Lung (tissue), 12 donors: ENCODE data around the gene RALGAPA2. TPM values are rescaled to one million over a fixed set of nuclear protein-coding genes. Genes with fewer than 3 reads are reported as not detected.

Experiments used
- ATAC-seq: fragments of 200-7000 bp; cut with Tn5 transposase; one replicate; pipeline ENCODE4 v1.9.1; 2020; ENCODE audit warnings: moderate number of reproducible peaks; ENCODE audit not compliant: insufficient read depth, low FRiP score
- DNase-seq, 3 donors: peaks; one replicate each; pipeline ENCODE4 v3.0.0-alpha.2; 2013 to 2017
- H3K27ac ChIP-seq, 2 donors: one replicate each; pipeline ENCODE4 v1.5.1; 2013; ENCODE audit warnings: mild to moderate bottlenecking in 2 of 2, moderate library complexity in 2 of 2, control low read depth in 1 of 2, inconsistent platforms in 1 of 2, low read depth in 1 of 2, low read length in 1 of 2
- H3K27me3 ChIP-seq, 3 donors: one replicate each; pipeline ENCODE4 v1.5.1; 2013; ENCODE audit warnings: low read length in 2 of 3; ENCODE audit not compliant: control insufficient read depth in 3 of 3, insufficient read depth in 3 of 3
- H3K36me3 ChIP-seq, 4 donors: one replicate each; pipeline ENCODE4 v1.5.1; 2013; ENCODE audit warnings: low read length in 4 of 4, mild to moderate bottlenecking in 1 of 4, moderate library complexity in 1 of 4; ENCODE audit not compliant: control insufficient read depth in 4 of 4, insufficient read depth in 4 of 4
- H3K4me1 ChIP-seq, 5 donors: one replicate each; pipeline ENCODE4 v1.5.1; 2013; ENCODE audit warnings: low read length in 5 of 5, mild to moderate bottlenecking in 2 of 5, moderate library complexity in 1 of 5; ENCODE audit not compliant: control insufficient read depth in 5 of 5, insufficient read depth in 5 of 5
- H3K4me3 ChIP-seq: one replicate; pipeline ENCODE4 v1.5.1; 2013; ENCODE audit warnings: mild to moderate bottlenecking, control low read depth, moderate library complexity
- H3K9ac ChIP-seq, 2 donors: one replicate each; pipeline ENCODE4 v1.5.1; 2013; ENCODE audit warnings: low read length in 2 of 2, control low read depth in 1 of 2; ENCODE audit not compliant: insufficient read depth in 1 of 2
- H3K9me3 ChIP-seq, 4 donors: one replicate each; pipeline ENCODE4 v1.5.1; 2013; ENCODE audit warnings: low read length in 3 of 4, mild to moderate bottlenecking in 1 of 4, moderate library complexity in 1 of 4; ENCODE audit not compliant: control insufficient read depth in 4 of 4, insufficient read depth in 3 of 4
- CTCF ChIP-seq: IDR thresholded peaks from 2 replicates; pipeline ENCODE4 v1.5.1; 2012; ENCODE audit warnings: mild to moderate bottlenecking; ENCODE audit errors: control extremely low read depth, extremely low read depth
- WGBS, 2 donors: extraction: QIAGEN DNeasy Blood & Tissue Kit; methylation state at CpG; one replicate each; pipeline ENCODE4 v1.1.7; 2013; 5-methylcytosine and 5-hydroxymethylcytosine counted together
- polyA plus RNA-seq, 2 donors: library from polyadenylated mRNA; stranded (reverse); fragments of 200-250 nt; gene quantifications; one replicate each; pipeline ENCODE4 v1.2.1, GENCODE V29; 2013
- total RNA-seq, 2 donors: library from RNA; depleted of rRNA in 1 of 2; stranded (reverse); fragments of >200 nt in 1 of 2; gene quantifications; one replicate each; pipeline ENCODE4 v1.2.1, GENCODE V29; 2014 to 2021
- donor health status: control.
- donor health status: control.
- donor health status: Bipolar disorder and iron deficiency.
- donor health status: healthy.
- donor health status: DM: yes; HTN: yes; CAD: no.

Gene RALGAPA2
- total and polyA plus RNA-seq, 4 donors: 12.1 to 83.4 (median 55.6) TPM

- no peaks in the 10 kb centered on the region for H3K9me3 ChIP-seq
- ATAC-seq: no peak
- 80 to 83% methylated on average over 6 of the region's 6 CpGs for WGBS, 2 donors
- no peak overlapping the region for H3K4me3 ChIP-seq
- no peak overlapping the region for H3K9ac ChIP-seq
- no peak overlapping the region for H3K27ac ChIP-seq
- no peaks in the 10 kb centered on the region for H3K27me3 ChIP-seq
- no peak for DNase-seq
- peaks cover 0 to 9% (median 6%) of the 10 kb centered on the region in 4 donors for H3K36me3 ChIP-seq
- H3K4me1 ChIP-seq: peaks cover 0 to 12% (median 2%) of the 10 kb centered on the region in 5 donors
- no peak for TF ChIP-seq CTCF
Observed at GRCh38 chr20:20549267-20549612, 163.2 kb downstream of the RALGAPA2 start.

- WGBS, 2 donors: 68 to 78% methylated on average over 5 of the region's 5 CpGs
- DNase-seq (peak in 1 of 3 donors; percentile 28), ATAC-seq (no peak)
- Histone ChIP-seq H3K36me3 (peaks cover 0 to 9% (median 6%) of the 10 kb centered on the region in 4 donors), H3K4me3 (no peak overlapping the region), H3K27ac (no peak overlapping the region), H3K4me1 (peaks cover 0 to 12% (median 2%) of the 10 kb centered on the region in 5 donors), H3K9me3 (no peaks in the 10 kb centered on the region), H3K27me3 (no peaks in the 10 kb centered on the region), H3K9ac (no peak overlapping the region)
- no peak for TF ChIP-seq CTCF
Observed at GRCh38 chr20:20548527-20549266, 163.7 kb downstream of the RALGAPA2 start.

- ATAC-seq: no peak
- 44 to 72% methylated on average over 2 of the region's 2 CpGs for WGBS, 2 donors
Observed at GRCh38 chr20:20547876-20548266, 164.6 kb downstream of the RALGAPA2 start.

More at GRCh38 chr20:20547876-20548266, 164.6 kb downstream of the RALGAPA2 start:
- peaks cover 0 to 12% (median 2%) of the 10 kb centered on the region in 5 donors for H3K4me1 ChIP-seq
- no peaks in the 10 kb centered on the region for H3K27me3 ChIP-seq
- peaks cover 0 to 9% (median 6%) of the 10 kb centered on the region in 4 donors for H3K36me3 ChIP-seq
- no peak for TF ChIP-seq CTCF
- DNase-seq: no peak
- no peak overlapping the region for H3K4me3 ChIP-seq
- no peak overlapping the region for H3K27ac ChIP-seq
- no peak overlapping the region for H3K9ac ChIP-seq
- H3K9me3 ChIP-seq: no peaks in the 10 kb centered on the region
